Coronary artery (tissue), 2 donors: ENCODE measurements around the gene PRKCZ.

Source experiments
- DNase-seq: peaks from one replicate; pipeline ENCODE4 v3.0.0-alpha.2; 2017; ENCODE audit warnings: low spot score
- H3K27ac ChIP-seq, 2 donors: fragments of 200-600 bp; sonication (generic); one replicate each; pipeline ENCODE4 v1.5.1; 2016 to 2019
- H3K4me3 ChIP-seq: fragments of 200-600 bp; sonication (generic); 2 replicates; pipeline ENCODE4 v1.5.1; 2016; ENCODE audit warnings: mild to moderate bottlenecking, moderate library complexity
- CTCF ChIP-seq: fragments of 200-600 bp; sonication (generic); IDR thresholded peaks from one replicate; pipeline ENCODE4 v1.5.1; 2019; ENCODE audit warnings: antibody characterized with exemption

Gene PRKCZ

GRCh38 chr1:2168090-2168489 is 117.9 kb downstream of the PRKCZ start:
- no peak for TF ChIP-seq CTCF
- no peak for DNase-seq
- Histone ChIP-seq H3K4me3 (no peak overlapping the region), H3K27ac (no peak overlapping the region)

DNA sequence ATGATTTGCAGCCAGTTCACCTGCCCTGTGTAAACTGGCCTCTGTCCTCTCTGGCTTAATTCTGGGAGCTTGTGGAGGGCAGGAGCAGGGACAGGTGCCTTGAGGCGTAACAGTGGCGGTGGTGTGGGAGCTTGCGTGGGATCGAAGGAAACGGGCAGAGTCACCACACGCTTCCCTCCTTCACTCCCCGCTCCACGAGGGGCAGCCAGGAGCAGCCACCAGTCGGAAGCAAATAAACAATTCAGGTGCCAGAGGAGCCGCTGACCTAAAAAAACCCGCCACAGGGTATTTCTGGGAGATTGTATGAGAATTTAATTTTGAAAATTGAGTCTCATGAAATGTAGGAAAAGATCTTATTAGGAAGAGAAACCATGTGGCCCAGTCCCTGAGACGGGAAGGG is 118.3 kb downstream of the PRKCZ start:
- DNase-seq = no peak
- no peak overlapping the region for H3K27ac ChIP-seq
- H3K4me3 ChIP-seq = no peak overlapping the region
- no peak for TF ChIP-seq CTCF

- no peak for DNase-seq
Measured at GRCh38 chr1:2169200-2169836, 119.1 kb downstream of the PRKCZ start.

DNA sequence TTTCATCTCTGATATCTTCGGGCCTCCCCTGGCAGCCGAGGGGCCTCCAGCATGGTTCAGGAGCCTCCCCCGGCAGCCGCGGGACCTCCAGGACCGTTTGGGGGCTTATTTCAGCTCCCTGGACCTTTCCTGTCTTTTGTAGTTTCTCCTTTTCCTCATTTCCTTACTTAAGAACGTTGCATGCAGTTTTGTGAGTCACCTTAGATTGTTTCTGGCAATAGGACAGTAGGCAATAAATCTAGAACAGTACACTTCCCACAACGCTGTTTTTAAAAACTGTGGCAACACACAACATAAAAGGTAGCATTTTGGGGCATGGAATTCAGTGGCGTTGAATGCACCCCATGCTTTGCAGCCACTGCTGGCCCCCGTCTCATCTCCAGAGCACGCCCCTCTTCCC is 120.0 kb downstream of the PRKCZ start:
- H3K4me3 ChIP-seq = no peak overlapping the region
- no peak overlapping the region for H3K27ac ChIP-seq
- no peak for TF ChIP-seq CTCF
- no peak for DNase-seq

More at GRCh38 chr1:2169200-2169836, 119.1 kb downstream of the PRKCZ start:
- no peak overlapping the region for H3K27ac ChIP-seq
- no peak for TF ChIP-seq CTCF
- no peak overlapping the region for H3K4me3 ChIP-seq

GRCh38 chr1:2172012-2172411 is 121.8 kb downstream of the PRKCZ start:
- DNase-seq = no peak
- Histone ChIP-seq H3K4me3 (no peak overlapping the region), H3K27ac (no peak overlapping the region)
- TF ChIP-seq CTCF = no peak

GRCh38 chr1:2172551-2173146 is 122.4 kb downstream of the PRKCZ start:
- Histone ChIP-seq H3K27ac (no peak overlapping the region), H3K4me3 (no peak overlapping the region)
- no peak for TF ChIP-seq CTCF
- DNase-seq = no peak
